NCI-H2107 treated with DMSO at 0.1 percent for 48 hours (cell line): ENCODE measurements around the gene TACC2.

ENCODE experiments used
- DNase-seq: peaks from one replicate; lab custom pipeline; 2025; ENCODE audit not compliant: unreplicated experiment; lab: John Stamatoyannopoulos, UW

TACC2 gene

DNA sequence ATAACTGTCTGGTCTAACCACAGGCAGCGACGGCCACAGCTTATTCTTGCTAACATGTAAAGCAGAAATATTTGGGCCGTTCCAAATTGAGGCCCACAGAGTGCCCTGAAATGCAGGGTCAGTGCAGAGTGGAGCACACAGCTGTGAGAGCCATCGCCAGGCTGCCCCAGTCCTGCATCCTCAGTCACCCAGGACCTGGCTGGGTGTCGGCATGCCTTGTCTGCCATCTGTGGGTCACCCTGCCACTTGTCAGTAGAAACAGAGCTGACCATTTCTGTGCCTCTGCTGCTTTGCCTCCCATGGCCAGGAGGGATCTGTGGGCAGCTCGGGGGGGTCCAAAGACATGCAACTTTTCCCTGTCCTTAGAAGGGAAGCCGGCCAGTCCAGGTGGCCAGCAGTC, 224.8 kb downstream of the TACC2 start:
- no peak for DNase-seq

DNA sequence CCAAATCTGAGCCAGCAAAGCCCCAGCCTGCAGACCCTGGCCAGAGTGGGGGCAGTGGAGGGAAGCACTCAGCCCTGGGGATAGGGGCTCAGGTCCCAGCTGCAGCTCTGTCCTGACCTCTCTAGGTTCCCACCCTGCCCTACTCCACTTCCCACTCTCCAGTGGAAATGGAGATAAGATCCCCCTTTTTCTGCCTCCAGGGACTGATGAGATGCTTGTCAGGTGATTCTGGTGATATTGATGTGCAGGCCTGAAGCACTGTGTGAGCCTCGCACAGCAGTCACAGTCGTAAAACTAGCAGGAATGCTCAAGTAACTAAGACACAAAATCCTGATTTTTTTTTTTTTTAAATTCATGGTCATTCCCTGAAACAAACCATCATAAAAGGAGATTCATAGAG, 227.1 kb downstream of the TACC2 start:
- DNase-seq, result no peak

- DNase-seq, result no peak
Observed at GRCh38 chr10:122219340-122219739, 230.4 kb downstream of the TACC2 start.

DNA sequence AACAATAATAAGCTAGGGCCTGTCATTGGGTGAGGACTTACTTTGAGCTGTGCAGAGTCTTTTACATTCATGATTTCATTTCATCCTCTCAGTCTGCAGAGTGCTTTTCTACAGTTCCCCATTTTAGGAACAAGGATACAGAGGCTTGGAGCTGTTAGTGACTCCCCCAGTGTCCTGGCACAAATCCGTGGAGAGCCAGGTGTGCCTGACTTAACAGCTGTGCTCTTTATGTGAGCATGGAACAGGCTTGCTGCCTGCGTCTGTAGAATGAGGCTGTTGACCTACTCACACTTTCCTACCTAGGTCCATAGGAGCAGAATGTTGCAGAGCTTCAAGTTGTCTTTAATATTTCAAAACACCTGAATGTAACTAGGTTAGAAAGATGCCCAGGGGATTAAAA, 231.8 kb downstream of the TACC2 start:
- DNase-seq, result no peak

DNA sequence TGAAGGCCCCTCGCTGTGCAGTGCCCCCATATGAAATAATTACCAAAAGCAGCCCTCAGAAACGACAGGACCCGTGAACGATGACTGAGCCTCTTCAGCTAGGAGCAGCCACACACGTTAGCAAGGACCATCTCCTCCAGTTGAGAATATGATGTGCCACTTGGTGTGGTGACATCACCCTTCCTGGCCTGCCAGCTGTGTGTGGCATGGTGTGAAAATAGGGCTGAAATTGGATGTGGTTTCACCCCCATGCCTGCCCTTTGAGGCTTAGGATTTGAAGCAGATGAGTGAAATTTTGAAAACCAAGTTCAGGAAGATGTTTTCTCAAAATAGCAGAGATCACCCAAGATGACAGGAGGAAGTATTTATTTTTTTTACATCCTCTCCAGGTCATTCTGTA, 233.0 kb downstream of the TACC2 start:
- DNase-seq, result no peak

DNA sequence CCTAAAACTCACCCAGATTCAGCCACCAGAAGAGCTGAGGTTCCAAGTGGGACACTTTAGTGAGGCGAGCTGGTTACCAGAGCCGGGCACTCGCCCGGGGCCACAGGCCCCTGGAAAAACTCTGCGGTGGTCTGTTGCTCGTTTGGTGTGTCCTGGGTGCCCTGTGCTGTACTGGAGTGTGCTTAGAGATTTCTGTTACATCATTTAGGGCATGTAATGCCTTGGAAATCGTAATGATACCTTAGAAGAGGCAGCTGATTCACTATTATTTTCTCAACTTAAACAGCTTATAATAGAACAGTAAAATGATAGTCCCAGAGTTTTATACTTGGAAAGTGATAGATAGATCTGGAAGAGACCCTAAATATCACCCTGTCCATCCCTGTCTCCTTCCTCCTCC, 233.7 kb downstream of the TACC2 start:
- no peak for DNase-seq

DNA sequence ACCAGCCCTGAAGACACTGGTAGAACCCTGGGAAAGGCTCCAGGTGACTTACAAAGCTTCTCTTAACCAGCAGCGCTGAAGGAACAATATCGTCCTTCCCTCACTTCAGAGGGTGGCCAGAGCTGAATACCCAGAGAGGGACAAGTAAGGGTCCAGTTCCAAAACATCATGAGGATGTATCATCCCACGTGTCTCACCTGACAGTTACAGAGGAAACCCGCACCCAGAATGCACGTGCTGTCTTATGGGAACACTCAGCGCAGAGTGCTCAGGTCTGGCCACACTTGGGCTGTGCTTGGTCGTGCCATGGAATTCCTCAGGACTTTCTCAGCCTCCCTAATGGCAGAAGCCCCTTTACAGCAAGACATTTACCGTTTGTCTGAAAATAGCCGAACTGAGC, 235.2 kb downstream of the TACC2 start:
- DNase-seq, result no peak

GRCh38 chr10:122225330-122225729, 236.4 kb downstream of the TACC2 start:
- DNase-seq, result no peak

GRCh38 chr10:122227754-122228153, 238.8 kb downstream of the TACC2 start:
- no peak for DNase-seq

GRCh38 chr10:122229666-122230065, 240.7 kb downstream of the TACC2 start:
- DNase-seq, result no peak

GRCh38 chr10:122230222-122230621, 241.3 kb downstream of the TACC2 start:
- DNase-seq, result no peak

- DNase-seq, result peak; percentile 18
Observed at GRCh38 chr10:122232769-122233168, 243.8 kb downstream of the TACC2 start.

DNA sequence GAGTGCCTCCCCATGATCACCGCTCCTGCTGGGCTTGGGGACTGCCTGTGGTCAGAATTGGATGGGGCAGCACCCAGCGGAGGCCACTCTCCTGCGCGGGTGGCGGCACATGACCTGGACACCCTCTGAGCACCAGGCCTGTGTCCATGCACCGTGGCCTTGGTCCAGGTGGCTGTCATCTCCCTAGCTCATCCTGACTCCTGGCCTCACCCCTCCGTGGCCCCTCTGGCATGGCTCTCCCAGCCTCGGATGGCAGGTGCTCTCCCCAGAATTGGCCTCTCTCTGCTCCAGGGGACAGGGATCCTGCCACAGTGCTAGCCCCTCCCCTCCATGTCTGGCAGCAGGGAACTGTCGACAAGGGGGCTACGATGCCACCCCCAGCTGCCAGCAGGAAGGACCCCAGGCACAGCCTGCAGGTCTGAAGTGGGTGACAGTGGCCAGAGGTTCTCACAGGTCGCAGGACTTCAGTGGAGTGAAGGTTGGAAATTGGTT, 244.9 kb downstream of the TACC2 start:
- DNase-seq, result no peak

GRCh38 chr10:122234416-122234815, 245.5 kb downstream of the TACC2 start:
- peak; percentile 46 for DNase-seq

DNA sequence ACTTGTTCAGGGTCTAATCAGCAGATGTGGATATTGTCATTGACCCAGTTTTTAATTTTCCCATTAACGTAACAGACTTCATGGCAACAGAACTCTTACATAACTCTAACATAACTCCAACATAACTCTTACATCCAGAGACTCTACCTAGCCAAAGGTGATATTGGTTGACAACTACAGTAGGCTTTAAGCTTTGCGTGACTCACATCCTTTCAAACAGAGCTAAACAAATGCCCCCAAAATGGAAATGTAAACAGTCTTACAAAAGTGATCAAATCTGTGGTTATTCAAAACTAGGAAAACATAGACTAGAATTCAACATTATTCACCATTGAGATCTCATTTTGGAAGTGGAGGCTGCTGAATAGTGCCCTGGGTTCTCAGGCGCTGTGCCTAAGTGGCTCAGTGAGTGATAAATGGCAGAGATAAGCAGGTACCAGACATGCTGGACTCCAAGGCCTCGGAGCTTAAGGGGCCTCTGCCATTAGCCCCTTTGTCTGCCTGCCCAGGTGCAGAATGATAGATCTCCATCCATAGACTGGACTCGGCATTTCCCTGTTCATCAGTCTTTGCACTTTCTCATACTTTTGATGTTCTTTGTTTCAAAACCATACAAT, 247.8 kb downstream of the TACC2 start:
- no peak for DNase-seq

DNA sequence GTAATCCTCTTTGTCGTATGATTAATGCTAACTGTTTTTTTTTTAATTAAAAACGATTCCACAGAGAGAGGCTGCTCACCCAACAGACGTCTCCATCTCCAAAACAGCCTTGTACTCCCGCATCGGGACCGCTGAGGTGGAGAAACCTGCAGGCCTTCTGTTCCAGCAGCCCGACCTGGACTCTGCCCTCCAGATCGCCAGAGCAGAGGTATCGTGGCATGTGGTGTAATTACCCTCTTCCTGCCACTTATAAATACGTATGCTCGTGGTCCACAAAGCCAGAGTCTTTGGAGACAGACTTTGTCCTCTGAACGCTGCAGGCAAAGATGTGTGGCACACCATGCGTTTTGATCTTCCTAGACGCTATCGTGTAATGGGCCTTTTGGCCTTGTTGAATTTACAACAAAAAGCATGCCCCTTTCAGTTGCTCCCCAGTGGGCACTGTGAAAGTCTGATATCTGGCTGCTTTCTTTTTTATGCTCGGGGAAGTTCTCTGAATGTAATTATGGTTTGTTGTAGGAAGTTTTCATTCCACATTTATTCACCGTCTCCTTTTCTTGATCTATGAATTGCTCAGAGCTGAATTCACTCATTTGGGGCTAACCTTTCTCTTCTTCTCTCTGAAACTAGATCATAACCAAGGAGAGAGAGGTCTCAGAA, 248.5 kb downstream of the TACC2 start:
- DNase-seq, result no peak

DNA sequence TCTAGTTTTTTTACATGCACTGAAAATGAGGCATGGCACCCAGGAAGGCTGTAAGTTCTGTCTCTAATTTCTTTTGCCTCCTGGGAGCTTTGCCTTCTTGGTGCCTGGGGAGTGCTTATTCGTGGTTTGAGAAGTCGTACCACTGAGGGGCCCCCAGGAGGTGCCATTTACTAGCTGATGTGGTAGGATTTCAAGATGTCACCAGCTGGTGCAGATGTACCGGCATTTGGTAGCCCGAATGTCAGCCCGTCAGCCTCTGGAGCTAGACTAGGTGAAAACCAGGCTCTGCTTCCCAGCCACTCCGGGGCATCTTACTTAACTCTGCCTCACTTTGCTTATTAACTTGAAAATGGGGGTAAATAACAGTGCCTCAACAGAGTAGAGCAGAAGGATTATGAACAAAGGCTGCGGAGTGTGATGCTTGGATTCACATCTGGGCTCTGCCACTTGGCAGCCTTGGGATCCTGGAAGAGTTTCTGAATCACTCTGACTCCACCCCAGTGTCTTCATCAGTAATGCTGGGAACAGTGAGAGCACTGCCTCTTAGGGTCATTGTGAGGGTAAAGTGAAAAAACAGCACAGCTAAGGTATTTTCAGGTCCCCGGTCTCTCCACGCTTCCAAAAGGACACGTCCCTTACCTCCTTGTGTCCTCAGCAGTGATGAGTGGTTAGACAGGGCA, 250.8 kb downstream of the TACC2 start:
- no peak for DNase-seq

DNA sequence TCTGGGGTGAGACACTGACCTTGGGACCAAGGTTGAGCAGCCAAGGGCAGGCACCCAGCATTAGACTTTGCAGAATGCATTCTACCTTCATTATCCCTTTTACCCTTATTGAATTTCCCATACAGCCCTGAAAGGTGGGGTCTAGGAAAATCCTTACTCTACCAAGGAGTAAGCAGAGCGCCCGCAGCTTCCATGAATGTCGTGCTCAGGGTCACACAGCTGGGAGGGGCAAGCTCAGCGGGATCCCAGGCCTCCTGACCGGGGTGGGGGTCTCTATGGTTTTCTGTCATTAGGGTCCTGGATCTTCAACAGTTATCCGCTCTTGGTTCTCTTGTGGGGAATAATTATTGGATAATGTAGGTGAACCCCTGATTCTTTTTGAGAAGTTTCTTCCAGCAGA, 251.4 kb downstream of the TACC2 start:
- no peak for DNase-seq

GRCh38 chr10:122241836-122242235, 252.9 kb downstream of the TACC2 start:
- no peak for DNase-seq

- DNase-seq, result no peak
Observed at GRCh38 chr10:122243550-122243949, 254.6 kb downstream of the TACC2 start.

DNA sequence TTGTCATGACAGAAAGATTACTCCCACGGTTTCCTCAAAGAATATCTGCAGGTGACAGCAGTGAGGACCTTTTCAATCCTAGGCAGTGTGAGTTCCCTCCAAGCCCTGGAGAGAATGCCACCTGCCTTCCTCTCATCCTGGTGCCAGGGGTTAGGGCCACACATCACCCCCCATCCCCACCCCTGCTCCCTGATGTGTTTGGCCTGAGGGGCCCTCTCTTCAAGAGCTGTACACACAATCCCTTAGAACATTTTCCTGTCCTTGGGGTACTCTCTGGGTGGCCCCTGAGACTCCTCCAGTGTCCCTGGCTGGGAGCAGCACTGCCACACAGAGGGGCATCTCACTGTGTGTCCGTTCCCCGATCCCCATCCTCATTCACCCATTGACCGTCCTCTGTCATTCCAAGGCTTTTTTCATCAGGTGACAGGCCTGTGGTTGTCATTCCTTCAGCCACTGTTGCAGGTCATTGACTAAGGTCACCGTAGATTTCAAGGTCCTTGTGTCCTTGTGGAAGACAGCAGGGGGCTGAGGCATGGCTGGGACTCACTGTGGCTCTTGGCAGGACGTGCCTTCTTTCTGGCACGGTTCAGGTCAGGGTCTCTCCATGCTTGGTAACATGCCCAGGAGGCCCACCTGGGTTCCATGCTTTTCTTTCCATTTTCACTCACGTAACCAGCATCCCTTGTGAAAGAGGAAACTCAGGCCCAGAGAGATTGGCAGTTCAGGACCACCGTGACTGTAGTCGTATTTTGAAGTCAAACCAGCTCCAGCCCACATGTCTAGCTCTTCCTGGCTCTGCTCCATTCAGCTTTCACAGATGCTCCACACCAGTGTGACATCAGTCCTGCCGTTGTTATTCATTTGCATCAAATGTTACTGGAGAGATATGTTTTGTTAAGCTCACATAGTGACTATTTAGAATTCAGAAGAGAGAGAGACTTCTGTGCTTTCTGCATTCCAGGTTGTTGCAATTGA, 255.3 kb downstream of the TACC2 start:
- no peak for DNase-seq
